ENCODE measurements around the gene IGSF5. TPM values are rescaled to one million over a fixed set of nuclear protein-coding genes. Genes with fewer than 3 reads are reported as not detected.

The IGSF5 gene
- polyA plus RNA-seq, 1 donor (not counting 4 experiments of a cell fraction or from before 2014, with no cell fraction given), result not detected

DNA sequence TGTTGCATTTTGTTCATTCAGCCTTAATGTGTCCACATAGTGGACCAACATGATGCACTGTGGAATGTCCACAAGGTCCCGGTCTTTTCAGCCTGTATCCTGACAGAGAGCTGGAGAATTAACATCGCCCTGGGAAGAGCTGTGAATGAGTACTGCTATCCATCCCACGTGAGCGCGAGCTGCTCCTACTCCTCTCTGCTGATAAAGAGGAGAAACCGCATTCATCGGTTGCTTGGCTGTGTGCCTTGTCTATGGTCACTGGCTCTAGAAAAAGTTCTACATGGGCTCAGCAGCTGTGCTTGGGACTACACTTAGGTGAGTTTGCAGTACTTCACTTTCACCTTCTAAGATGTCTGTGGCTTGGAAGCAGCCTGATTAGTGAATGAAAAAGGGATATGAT is 31.1 kb upstream of the IGSF5 start:
- Histone ChIP-seq H3K27me3 (ENCODE audit: control insufficient read depth, extremely low read depth, insufficient read depth, low read length) (no peaks in the 10 kb centered on the region), H4K20me1 (ENCODE audit: control insufficient read depth, extremely low read depth, insufficient read depth, low read length) (no peaks in the 10 kb centered on the region), H3K27ac (ENCODE audit: control insufficient read depth, insufficient read depth, low read length) (no peak overlapping the region), H3K79me2 (ENCODE audit: control insufficient read depth, insufficient read depth, low read length) (no peaks in the 10 kb centered on the region), H3K9me3 (ENCODE audit: control insufficient read depth, low read depth, low read length) (peaks cover 3% of the 10 kb centered on the region), H2AFZ (ENCODE audit: control insufficient read depth, low read length) (no peak overlapping the region), H3K4me2 (ENCODE audit: control insufficient read depth, extremely low read depth, insufficient read depth, low read depth, low read length) (no peak overlapping the region), H3K4me3 (ENCODE audit: control insufficient read depth in 2 of 3, extremely low read depth in 1 of 3, insufficient read depth in 2 of 3, low read depth in 1 of 3, low read length in 3 of 3) (no peak overlapping the region), H3K36me3 (ENCODE audit: control insufficient read depth in 2 of 2, extremely low read depth in 1 of 2, insufficient read depth in 2 of 2, low read length in 2 of 2) (no peaks in the 10 kb centered on the region), H3K9ac (ENCODE audit: control insufficient read depth, extremely low read depth, insufficient read depth, low read length) (no peak overlapping the region), H3K4me1 (ENCODE audit: control insufficient read depth, extremely low read depth, insufficient read depth, low read length) (no peaks in the 10 kb centered on the region), H3K9me1 (ENCODE audit: control insufficient read depth, extremely low read depth, insufficient read depth, low read length) (no peaks in the 10 kb centered on the region)
- TF ChIP-seq EZH2 (IDR thresholded peaks at IDR 0.05; ENCODE audit: low read length), result no peak
- TF ChIP-seq, protein P1, sequence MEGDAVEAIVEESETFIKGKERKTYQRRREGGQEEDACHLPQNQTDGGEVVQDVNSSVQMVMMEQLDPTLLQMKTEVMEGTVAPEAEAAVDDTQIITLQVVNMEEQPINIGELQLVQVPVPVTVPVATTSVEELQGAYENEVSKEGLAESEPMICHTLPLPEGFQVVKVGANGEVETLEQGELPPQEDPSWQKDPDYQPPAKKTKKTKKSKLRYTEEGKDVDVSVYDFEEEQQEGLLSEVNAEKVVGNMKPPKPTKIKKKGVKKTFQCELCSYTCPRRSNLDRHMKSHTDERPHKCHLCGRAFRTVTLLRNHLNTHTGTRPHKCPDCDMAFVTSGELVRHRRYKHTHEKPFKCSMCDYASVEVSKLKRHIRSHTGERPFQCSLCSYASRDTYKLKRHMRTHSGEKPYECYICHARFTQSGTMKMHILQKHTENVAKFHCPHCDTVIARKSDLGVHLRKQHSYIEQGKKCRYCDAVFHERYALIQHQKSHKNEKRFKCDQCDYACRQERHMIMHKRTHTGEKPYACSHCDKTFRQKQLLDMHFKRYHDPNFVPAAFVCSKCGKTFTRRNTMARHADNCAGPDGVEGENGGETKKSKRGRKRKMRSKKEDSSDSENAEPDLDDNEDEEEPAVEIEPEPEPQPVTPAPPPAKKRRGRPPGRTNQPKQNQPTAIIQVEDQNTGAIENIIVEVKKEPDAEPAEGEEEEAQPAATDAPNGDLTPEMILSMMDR (optimal IDR thresholded peaks at IDR 0.05 in 1 of 3, IDR thresholded peaks at IDR 0.05 in 1 of 3, conservative IDR thresholded peaks at IDR 0.05 in 1 of 3; ENCODE audit: extremely low read depth in 1 of 3, insufficient read depth in 2 of 3, low read length in 3 of 3), result no peak
- FAIRE-seq, result no peak
- dilution Hi-C loops (cut with MboI; ENCODE audit: extremely low pct_ligation_motif_present, low sequenced_read_pairs), result loop anchor here (25.0 kb wide), 1 partner anchor 202 kb away; no protein-coding TSS in a partner anchor
- no peak for DNase-seq (ENCODE audit: low read depth, low spot score)

DNA sequence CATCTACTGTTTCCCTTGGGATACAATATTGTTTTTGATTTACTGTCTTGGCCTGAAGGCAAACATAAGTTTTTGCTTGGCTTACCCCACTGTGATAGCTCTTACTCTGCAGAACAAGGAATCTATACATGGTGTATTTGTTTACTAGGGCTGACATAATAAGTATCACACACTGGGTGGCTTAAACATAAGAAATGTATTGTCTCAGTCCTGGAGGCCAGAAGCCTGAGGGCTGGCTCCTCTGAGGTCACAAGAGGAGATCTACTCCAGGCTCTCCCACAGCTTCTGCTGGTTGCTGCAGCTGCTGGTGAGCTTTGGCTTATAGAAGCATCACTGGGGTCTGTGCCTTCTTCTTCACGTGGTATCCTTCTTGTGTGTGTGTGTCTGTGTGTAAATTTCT is 30.7 kb upstream of the IGSF5 start:
- dilution Hi-C loops (cut with MboI; ENCODE audit: extremely low pct_ligation_motif_present, low sequenced_read_pairs), result loop anchor here (25.0 kb wide), 1 partner anchor 202 kb away; no protein-coding TSS in a partner anchor
- Histone ChIP-seq H3K9ac (ENCODE audit: control insufficient read depth, extremely low read depth, insufficient read depth, low read length) (no peak overlapping the region), H3K9me1 (ENCODE audit: control insufficient read depth, extremely low read depth, insufficient read depth, low read length) (no peaks in the 10 kb centered on the region), H3K27me3 (ENCODE audit: control insufficient read depth, extremely low read depth, insufficient read depth, low read length) (no peaks in the 10 kb centered on the region), H3K4me1 (ENCODE audit: control insufficient read depth, extremely low read depth, insufficient read depth, low read length) (no peaks in the 10 kb centered on the region), H2AFZ (ENCODE audit: control insufficient read depth, low read length) (no peak overlapping the region), H3K4me3 (ENCODE audit: control insufficient read depth in 2 of 3, extremely low read depth in 1 of 3, insufficient read depth in 2 of 3, low read depth in 1 of 3, low read length in 3 of 3) (no peak overlapping the region), H3K36me3 (ENCODE audit: control insufficient read depth in 2 of 2, extremely low read depth in 1 of 2, insufficient read depth in 2 of 2, low read length in 2 of 2) (no peaks in the 10 kb centered on the region), H3K4me2 (ENCODE audit: control insufficient read depth, extremely low read depth, insufficient read depth, low read depth, low read length) (no peak overlapping the region), H3K79me2 (ENCODE audit: control insufficient read depth, insufficient read depth, low read length) (no peaks in the 10 kb centered on the region), H3K9me3 (ENCODE audit: control insufficient read depth, low read depth, low read length) (peaks cover 3% of the 10 kb centered on the region), H3K27ac (ENCODE audit: control insufficient read depth, insufficient read depth, low read length) (no peak overlapping the region), H4K20me1 (ENCODE audit: control insufficient read depth, extremely low read depth, insufficient read depth, low read length) (no peaks in the 10 kb centered on the region)
- TF ChIP-seq, protein P1 (optimal IDR thresholded peaks at IDR 0.05 in 1 of 3, IDR thresholded peaks at IDR 0.05 in 1 of 3, conservative IDR thresholded peaks at IDR 0.05 in 1 of 3; ENCODE audit: extremely low read depth in 1 of 3, insufficient read depth in 2 of 3, low read length in 3 of 3), result no peak
- no peak for TF ChIP-seq EZH2 (IDR thresholded peaks at IDR 0.05; ENCODE audit: low read length)
- DNase-seq (ENCODE audit: low read depth, low spot score) (no peak), FAIRE-seq (no peak)

All from keratinocyte (primary cell).